Dermis microvascular lymphatic vessel endothelial cell (primary cell): ENCODE measurements around the gene MAT2B. TPM values are rescaled to one million over a fixed set of nuclear protein-coding genes. Genes with fewer than 3 reads are reported as not detected.

Source experiments
- DNase-seq, 2 donors: peaks; one replicate each; pipeline versions ENCODE4 v3.0.0 to v3.0.0-alpha.2; 2010; ENCODE audit warnings: low read depth in 2 of 2
- total RNA-seq: library from RNA; depleted of rRNA; stranded (reverse); fragments of >200 nt; gene quantifications from 2 replicates; pipeline ENCODE4 v1.2.1, GENCODE V29; 2014

The MAT2B gene
- total RNA-seq: 92.3 and 93.2 TPM in 2 replicates

DNA sequence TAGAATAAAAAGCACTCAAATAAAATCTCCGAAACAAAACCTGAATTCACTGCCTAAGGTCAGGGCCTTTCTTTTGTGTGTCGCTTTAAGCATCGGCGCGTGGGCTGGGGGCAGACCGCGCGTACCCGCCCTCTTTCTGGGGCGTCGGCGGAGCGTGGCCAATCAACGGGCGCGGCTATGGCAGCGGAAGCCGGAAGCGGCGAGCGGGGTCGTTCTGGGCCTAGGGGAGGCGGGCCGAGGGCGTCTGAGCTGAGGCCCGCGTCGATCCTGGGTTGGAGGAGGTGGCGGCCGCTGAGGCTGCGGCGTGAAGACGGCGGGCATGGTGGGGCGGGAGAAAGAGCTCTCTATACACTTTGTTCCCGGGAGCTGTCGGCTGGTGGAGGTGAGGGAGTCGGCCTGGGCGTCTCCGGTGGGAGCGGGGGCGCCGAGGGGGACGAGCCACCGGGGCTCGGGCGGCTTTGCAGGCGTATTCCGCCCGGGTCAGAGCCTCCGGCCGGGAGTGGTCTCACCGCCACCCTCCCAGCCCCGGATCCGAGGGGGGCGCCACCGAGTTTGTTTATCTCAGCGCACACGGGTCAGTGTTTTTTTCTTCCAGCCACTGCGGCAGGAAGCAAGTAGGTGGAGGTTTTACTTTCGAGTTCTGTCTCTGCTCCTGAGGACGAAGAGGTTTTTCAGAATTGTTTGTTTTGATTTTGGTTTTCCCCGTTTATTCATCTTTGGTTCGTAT is at the start of gene MAT2B:
Gene MAT2B, plus strand, starts transcription at position 252 of the 727 bp plus-strand sequence. Its CDS starts 68 bp downstream, at position 320.
- peak; percentile 81 to 97 for DNase-seq

DNA sequence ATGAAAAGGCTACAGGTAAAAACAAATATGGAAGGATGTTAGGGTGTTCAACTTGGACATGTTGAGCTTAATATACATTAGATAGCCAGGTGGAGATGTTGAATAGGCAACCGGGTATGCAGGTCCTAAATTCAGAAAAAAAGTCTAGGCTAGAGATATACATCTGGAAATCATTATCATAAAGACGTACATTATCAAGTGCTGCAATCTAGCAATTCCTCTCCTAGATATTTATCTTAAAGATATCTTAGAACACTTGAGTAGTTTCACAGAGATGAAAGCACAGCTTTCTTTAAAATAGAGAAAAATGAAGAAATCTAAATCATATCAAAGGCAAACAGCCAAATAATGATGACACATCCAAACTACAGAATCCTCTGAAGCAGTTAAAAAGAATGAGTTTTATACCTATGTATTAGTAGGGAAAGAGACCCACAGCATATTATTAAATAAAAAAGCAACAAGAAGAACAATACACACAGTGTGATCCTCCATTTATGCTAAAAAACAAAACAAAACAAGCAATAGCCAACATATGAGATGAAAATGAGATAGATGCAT is 49.3 kb upstream of the MAT2B start:
- DNase-seq: no peak

- DNase-seq: no peak
Measured at GRCh38 chr5:163456840-163457239, 48.6 kb upstream of the MAT2B start.

DNA sequence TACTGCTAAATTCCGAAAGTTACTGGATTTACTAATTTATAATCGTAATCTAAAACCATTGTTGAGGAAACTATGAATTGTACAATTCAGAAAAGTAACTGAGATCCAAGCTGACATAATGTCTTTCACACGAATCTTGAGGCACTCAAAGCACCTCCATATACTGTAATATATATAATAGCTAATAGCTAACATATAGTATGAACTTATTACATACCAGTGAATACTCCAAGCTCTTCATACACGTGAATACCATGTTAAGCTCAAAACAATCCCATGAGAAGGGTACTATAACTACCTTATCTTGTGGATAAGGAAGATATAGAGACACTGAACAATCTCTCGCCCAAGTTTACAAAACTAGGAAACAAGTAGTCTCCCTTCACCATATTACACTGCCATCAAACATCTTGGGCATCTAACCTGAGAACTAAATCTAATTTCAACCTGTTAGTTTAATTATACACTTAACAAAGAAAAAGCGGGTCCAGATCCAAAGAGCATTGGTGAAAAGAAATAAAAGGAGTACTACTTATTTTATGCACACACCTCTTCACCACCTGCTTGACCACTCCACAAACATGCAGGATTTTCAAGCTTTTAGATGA is 46.5 kb upstream of the MAT2B start:
- DNase-seq: no peak

- no peak for DNase-seq
Measured at GRCh38 chr5:163459462-163459818, 46.0 kb upstream of the MAT2B start.

GRCh38 chr5:163459819-163460561 is 45.4 kb upstream of the MAT2B start, which contains the start of gene NUDCD2:
Gene NUDCD2, minus strand, starts transcription at chr5:163460102. Its CDS starts 52 bp downstream, at chr5:163460050.
- peak; percentile 98 to 99 for DNase-seq

GRCh38 chr5:163460562-163461171 is 44.8 kb upstream of the MAT2B start, which contains the start of gene HMMR:
Gene HMMR, plus strand, starts transcription at chr5:163460632. Its CDS starts 61 bp downstream, at chr5:163460693.
- peak in 1 of 2 donors; percentile 43 for DNase-seq

GRCh38 chr5:163463063-163463435 is 42.4 kb upstream of the MAT2B start:
- DNase-seq: no peak

DNA sequence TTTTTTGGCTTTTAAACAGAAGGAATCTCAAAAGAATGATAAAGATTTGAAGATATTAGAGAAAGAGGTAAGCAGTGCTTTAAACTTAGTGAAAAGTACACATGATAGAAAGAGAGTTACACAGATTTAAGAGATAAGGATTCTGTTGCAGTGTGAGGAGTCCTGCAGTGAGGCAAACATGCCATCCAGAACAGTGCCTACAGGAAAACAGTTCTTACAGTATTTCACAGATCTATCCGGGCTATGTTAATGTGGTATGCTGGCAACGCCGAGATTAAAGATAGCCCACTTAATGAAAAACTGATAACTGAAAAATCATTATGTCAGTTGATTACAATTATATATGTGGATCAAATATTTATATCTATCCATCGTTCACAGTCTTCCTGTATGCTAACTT is 37.7 kb upstream of the MAT2B start:
- no peak for DNase-seq

DNA sequence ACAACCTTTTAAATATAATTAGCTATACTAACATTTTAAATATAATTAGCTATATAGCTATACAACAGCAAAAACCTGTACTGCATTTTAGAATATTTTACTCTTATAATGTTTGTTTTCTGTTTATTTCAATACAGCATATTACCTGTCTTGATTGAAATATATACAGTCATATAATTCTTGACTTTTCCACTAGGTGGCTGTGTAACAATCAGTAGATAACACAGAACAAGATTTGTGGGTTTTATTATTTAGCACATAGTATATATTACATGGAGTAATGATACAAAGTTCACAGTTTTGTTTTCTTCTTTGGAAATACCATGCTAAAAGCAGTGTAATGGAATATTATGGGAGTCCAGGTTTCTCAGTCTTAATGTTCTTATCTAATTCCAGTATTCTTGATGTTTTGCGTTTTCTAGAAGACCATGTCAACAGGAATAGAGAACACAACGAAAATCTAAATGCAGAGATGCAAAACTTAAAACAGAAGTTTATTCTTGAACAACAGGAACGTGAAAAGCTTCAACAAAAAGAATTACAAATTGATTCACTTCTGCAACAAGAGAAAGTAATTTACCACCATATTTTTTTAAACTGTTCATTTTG is 31.7 kb upstream of the MAT2B start:
- DNase-seq: peak; percentile 44 to 53

DNA sequence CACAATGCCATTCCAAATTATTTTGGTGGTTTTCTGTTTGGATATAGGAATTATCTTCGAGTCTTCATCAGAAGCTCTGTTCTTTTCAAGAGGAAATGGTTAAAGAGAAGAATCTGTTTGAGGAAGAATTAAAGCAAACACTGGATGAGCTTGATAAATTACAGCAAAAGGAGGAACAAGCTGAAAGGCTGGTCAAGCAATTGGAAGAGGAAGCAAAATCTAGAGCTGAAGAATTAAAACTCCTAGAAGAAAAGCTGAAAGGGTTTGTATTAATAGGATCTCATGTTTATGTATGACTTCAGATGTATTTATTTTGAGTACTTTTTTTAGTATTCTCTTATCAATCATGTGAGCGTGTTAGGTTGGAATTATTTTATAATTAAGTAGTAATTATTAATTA is 30.0 kb upstream of the MAT2B start:
- DNase-seq: no peak

DNA sequence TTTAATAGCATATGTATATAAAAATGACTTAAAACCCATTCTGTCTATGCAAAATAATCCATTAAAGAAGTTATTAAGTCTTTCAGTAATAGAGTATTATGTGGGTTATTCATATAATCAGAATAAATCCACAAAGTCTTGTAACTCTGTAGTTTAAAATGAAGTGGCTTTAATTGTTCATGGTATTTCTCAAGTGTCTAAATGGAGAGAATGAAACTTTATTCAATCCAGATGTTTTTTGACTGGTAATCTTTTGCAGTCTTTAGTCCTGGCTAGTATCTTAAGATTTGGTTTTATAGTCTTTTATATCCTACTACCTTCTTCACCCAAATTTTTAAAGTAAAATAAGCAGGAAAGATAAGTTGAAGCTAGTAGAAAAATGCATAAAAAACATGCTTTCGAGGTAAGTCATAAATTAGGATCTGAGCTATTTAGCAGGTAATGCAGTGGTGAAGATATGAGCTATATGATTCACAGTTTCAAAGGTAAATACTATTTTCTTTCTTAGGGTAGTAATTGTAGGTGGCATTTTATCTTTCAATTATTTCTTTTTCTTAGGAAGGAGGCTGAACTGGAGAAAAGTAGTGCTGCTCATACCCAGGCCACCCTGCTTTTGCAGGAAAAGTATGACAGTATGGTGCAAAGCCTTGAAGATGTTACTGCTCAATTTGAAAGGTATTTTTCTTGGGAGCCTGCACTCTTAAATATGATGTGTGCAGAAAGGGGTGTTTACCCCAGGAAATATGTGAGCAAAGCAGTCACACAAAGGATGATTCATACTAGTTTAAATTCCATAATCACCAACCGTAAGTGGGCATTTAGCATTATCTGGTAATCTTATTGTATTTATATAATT is 27.1 kb upstream of the MAT2B start:
- DNase-seq: peak in 1 of 2 donors; percentile 43

DNA sequence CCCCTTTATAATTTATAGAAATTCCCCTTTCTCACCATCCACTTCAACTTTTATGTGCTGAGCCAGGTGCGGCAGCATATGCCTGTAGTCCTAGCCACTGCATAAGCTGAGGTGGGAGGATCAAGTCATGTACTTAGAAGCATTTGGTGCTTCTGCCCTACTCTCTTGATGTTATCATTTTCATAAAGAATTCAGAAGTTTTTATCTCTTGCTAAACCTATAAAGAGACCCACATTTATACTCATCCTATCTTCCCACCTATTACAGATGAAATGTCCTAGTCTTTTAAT is 26.5 kb upstream of the MAT2B start:
- DNase-seq: no peak

GRCh38 chr5:163489055-163489744 is 16.2 kb upstream of the MAT2B start:
- DNase-seq: peak in 1 of 2 donors; percentile 24

GRCh38 chr5:163489745-163490075 is 15.7 kb upstream of the MAT2B start:
- DNase-seq: no peak

GRCh38 chr5:163496286-163496685 is 9.1 kb upstream of the MAT2B start:
- DNase-seq: no peak

DNA sequence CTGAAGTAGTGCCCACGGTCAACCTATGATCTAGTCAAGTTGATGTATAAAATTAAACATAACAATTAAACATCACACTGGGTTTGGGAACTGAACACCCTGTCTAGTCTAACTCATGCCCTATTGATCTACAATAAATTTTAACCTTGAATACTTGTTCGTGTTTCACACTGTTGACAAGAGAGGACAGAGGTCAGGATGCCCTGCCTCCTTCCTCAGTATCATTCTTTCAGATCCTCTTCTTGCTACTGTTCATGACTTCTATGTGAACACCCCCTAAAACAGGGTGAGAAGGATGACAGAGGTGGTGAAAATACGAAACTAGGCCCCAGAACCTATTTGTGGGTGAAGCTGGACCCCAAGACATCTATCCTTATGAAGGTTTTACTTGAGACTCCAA is 8.1 kb upstream of the MAT2B start:
- no peak for DNase-seq

DNA sequence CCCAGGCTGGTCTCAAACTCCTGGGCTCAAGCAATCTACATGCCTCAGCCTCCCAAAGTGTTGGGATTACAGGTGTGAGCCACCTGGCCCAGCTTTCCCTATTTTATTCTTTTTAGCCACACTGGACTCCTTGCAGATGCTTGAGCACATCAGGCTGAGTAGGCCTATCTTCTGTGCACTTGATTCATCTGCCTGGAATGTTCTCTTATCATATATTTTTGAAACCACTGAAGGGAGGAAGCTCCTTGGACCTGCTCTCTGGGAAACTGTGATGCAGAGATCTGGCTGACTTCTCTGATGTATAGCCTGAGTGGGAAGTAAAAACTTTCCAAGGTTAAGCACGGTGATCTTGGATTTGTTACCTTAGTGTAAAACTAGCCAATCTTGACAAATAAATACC is 6.5 kb upstream of the MAT2B start:
- DNase-seq: no peak

DNA sequence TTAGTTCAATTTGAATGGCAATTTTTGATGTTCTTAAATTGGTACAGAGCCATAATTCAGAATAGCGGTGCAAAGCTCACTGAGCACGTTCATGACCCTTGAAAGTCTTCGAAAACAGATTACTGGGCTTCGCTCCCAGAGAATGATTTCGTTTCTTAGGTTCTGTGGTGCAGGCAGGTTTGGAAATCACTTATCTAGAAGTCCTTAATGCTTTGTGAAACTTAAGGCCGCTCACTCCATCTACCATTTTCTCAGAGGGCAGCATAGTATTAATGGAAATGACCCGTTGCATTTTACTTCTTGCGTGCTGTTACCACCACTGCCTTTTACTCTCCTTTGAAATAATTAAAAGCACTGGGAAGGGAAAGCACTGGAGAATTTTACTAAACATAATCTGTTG is 2.9 kb upstream of the MAT2B start:
- no peak for DNase-seq
